HL-60 (cell line): ENCODE data around the gene GSTT2B.
"Not testable (repeated sequence)": the region's sequence is repeated elsewhere in the genome, so short reads cannot be mapped to it uniquely, and the experiment has no call there.

ENCODE experiments used
- DNase-seq, 2 experiments: peaks; one replicate each; pipeline ENCODE4 v3.0.0-alpha.2; 2010 to 2020; ENCODE audit warnings: low read depth in 1 of 2, low spot score in 1 of 2
- H3K27ac ChIP-seq: fragments of 250-450 bp; sonication (Bioruptor Pico); replicated peaks from 2 replicates; pipeline ENCODE4 v1.5.1; 2020; ENCODE audit warnings: mild to moderate bottlenecking, moderate library complexity
- H3K27me3 ChIP-seq: fragments of 250-450 bp; sonication (Bioruptor Pico); 2 replicates; pipeline ENCODE4 v1.5.1; 2021; ENCODE audit warnings: mild to moderate bottlenecking, moderate library complexity; ENCODE audit not compliant: insufficient read depth, poor library complexity, severe bottlenecking
- H3K4me3 ChIP-seq: replicated peaks from 2 replicates; pipeline ENCODE4 v1.5.1; 2011; ENCODE audit warnings: mild to moderate bottlenecking, control low read depth, low read length; ENCODE audit not compliant: insufficient read depth
- CTCF ChIP-seq: IDR thresholded peaks from one replicate; pipeline ENCODE4 v1.5.1; 2011; ENCODE audit warnings: low read length, control low read depth, inconsistent platforms; ENCODE audit not compliant: insufficient read depth

The GSTT2B gene

DNA sequence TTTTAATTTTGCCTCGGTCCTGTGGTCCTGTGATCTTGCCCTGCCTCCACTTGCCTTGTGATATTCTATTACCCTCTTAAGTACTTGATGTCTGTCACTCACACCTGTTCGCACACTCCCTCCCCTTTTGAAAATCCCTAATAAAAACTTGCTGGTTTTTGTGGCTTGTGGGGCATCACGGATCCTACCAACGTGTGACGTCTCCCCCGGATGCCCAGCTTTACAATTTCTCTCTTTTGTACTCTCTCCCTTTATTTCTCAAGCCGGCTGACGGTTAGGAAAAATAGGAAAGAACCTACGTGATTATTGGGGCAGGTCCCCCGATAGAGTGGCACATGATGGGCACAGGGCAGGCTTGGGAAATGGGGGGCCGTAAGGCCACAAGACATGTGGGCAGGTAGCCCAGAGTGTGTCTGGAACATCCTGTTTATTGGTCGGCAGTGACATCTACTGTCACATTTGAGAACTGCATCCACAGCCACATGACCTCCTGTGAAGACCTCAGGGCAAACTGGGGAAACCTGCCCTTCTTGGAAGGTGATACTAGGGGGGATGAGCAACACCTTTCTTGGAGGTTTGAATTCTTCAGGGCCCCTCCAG is 4.6 kb downstream of the GSTT2B start:
- not testable (repeated sequence) for H3K27me3 ChIP-seq, H3K4me3 ChIP-seq, H3K27ac ChIP-seq
- TF ChIP-seq CTCF, result peak; percentile 79
- DNase-seq, result peak; percentile 35 to 65

DNA sequence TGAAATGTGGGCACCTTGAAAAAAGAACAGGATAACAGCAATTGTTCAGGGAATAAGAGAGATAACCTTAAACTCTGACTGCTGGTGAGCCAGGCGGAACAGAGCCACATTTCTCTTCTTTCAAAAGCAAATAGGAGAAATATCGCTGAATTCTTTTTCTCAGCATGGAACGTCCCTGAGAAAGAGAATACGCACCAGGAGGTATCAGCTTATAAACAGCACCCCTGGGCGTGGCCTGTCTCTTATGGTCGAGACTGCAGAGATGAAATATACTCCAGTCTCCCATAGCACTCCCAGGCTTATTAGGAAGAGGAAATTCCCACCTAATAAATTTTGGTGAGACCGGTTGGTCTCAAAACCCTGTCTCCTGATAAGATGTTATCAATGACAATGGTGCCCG is 5.1 kb downstream of the GSTT2B start:
- H3K27me3 ChIP-seq, H3K4me3 ChIP-seq, DNase-seq, H3K27ac ChIP-seq: not testable (repeated sequence)

DNA sequence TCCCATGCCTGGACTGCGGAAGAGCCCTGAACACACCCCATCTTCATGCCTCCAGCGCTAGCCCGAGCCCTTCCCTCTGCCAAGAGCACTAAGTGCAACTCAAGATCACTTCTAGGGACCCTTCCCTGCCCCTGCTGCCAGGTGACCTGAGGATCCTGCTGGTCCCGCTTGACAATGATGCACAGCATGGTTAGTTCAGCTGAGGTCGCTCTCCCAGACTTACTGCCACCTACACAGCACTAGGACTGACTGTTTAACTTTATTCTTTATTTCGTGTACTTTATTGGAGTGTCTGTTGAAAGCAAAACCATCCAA is 6.0 kb downstream of the GSTT2B start:
- DNase-seq, H3K27ac ChIP-seq, H3K27me3 ChIP-seq, H3K4me3 ChIP-seq: not testable (repeated sequence)

DNA sequence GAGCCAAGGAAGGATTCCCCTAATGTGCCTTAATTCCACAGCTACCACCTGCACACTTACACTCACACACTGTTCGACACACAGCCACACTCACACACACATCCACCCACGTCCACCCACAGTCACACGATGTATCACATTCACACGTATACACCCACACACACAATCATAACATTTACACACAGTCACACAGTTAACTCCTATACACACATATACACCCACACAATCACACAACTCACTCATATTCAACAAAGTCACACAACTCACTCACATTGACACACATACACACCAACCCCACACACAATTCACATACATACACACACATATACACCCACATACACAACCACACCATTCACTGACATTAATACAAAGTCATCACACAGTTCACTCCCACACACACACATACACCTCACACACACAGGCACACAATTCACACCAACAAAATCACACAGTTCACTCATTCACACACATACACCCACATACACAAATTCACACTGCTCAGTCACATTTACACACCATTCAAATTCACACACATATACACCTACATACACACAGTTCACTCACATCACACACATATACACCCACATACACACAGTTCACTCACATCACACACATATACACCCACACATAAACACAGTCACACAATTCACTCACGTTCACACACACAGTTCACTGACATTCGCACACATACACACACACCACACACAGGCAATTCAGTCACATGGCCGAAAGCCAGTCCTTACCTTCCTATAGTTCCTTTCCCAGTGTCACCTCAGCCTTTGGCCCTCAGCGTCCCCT is 6.6 kb downstream of the GSTT2B start:
- H3K27ac ChIP-seq, DNase-seq, H3K27me3 ChIP-seq: not testable (repeated sequence)

GRCh38 chr22:23953485-23953884 is 7.5 kb downstream of the GSTT2B start:
- not testable (repeated sequence) for H3K27ac ChIP-seq, H3K4me3 ChIP-seq, DNase-seq, H3K27me3 ChIP-seq

More for the DNA sequence above, 6.6 kb downstream of the GSTT2B start:
- H3K4me3 ChIP-seq, result not testable (repeated sequence)

- not testable (repeated sequence) for H3K27ac ChIP-seq, DNase-seq, H3K27me3 ChIP-seq, H3K4me3 ChIP-seq
Measured at GRCh38 chr22:23952794-23953405, 8.1 kb downstream of the GSTT2B start.

DNA sequence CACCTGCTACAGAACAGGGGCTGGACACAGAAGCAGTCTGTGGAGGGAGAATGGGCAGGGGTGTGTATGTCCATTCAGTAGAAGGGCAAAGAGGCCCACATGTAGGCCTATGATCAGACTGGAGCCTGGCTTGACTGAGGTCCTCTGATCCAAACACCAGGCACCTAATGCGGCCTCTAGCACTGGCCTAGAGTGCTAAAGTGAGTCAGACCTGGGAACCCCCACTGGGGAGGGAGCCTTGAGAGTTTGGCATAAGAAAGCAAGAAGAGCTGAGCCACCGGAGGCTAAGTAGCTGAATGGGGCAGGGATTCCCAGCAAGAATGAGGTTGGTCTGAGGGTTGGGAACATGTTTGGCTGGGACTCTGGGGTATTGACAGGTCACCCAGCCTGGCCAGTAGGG is 9.6 kb downstream of the GSTT2B start:
- H3K4me3 ChIP-seq, DNase-seq, H3K27ac ChIP-seq, H3K27me3 ChIP-seq: not testable (repeated sequence)

DNA sequence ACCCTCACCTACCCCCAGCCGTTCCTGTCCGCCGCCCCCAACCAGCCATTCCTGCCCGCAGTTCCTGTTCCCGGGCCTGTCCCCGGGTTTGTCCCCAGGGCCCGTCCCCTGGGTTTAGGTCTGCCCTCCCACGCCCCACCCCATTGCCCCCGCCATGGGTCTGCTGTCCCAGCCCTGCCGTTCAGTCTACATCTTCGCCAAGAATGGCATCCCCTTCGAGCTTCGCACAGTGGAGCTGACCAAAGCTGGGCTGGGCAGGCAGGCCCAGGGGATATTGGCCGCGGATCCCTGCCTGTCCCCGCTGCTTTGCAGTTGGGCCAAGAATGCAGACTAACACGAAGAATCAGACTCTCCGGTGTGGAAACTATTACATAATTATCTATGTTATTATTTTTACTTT is 11.2 kb downstream of the GSTT2B start:
- DNase-seq, H3K4me3 ChIP-seq, H3K27ac ChIP-seq, H3K27me3 ChIP-seq: not testable (repeated sequence)

GRCh38 chr22:23947391-23947790 is 13.6 kb downstream of the GSTT2B start:
- not testable (repeated sequence) for H3K27me3 ChIP-seq, H3K4me3 ChIP-seq, H3K27ac ChIP-seq, DNase-seq

GRCh38 chr22:23940166-23940565 is 20.8 kb downstream of the GSTT2B start:
- not testable (repeated sequence) for DNase-seq, H3K4me3 ChIP-seq, H3K27ac ChIP-seq, H3K27me3 ChIP-seq
